GM20000 (cell line): ENCODE results near the gene OR13A1.

Experiments
- DNase-seq: peaks from one replicate; pipeline ENCODE4 v3.0.0; 2012; ENCODE audit warnings: low spot score
- CTCF ChIP-seq: IDR thresholded peaks from 2 replicates; pipeline ENCODE4 v1.5.1; 2012; ENCODE audit warnings: mild to moderate bottlenecking, control low read depth; ENCODE audit errors: extremely low read depth, missing control alignments

OR13A1 gene

GRCh38 chr10:45254892-45255291, 60.5 kb downstream of the OR13A1 start:
- DNase-seq = no peak
- no peak for TF ChIP-seq CTCF

GRCh38 chr10:45253183-45253914, 62.1 kb downstream of the OR13A1 start:
- peak; percentile 58 for DNase-seq
- TF ChIP-seq CTCF = no peak
